Measurements from ENCODE around the gene CMYA5.
"Not testable (repeated sequence)": the region's sequence is repeated elsewhere in the genome, so short reads cannot be mapped to it uniquely, and the experiment has no call there.

Gene CMYA5

DNA sequence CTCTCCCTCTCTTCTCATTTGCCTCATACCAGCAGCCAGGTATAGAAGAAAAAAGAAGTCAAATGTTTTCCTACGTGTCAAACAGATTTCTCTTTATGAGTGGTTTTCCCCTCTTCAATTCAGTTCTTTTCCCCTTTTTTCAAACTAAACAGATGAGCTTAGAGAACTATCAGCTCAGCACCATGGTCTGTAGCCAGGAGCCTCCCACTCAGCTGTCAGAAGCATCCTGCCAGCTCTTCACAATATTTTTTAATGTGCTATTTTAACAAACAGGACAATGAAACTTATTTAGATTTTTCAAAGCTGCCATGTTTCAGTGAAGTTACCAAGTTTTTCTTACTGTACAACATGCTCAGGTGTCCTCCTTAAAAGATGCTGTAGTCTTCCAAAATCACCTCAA is 63.5 kb downstream of the CMYA5 start:
- no peak for DNase-seq

DNA sequence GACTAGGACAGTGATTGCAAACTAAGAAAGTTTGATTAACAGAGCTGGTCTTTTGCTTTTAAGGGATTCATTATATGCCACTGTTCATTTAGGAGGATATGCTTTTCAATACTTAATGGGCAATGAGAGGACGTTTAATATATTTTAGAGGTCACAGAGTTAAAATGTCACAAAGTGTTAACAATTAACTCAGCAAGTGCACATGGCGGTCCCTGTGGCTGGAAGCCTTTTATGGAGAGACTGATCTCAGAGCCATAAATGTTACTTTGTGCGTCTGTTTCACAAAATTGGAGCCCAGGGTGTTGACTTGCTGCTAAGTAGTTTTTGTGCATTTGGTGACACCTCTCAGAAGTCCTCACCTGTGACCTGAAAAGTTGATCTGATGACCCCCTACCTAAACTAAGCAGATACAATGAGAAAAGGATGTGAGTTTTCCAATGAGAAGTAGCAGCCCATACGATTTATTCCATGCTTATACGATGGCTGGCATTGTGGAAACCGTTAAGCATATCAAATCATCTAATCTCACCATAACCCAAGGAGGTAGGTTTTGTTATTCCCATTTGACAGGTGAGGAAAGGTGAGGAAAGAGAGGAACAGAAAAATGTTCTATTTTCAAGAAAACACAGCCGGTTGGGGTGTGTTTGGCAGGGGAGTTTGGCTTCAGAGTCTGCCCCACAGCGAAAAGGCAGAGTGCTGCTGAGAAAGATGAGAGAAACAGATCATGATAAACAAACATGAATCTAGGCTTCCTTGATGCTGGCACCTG is 64.4 kb downstream of the CMYA5 start:
- no peak for DNase-seq

DNA sequence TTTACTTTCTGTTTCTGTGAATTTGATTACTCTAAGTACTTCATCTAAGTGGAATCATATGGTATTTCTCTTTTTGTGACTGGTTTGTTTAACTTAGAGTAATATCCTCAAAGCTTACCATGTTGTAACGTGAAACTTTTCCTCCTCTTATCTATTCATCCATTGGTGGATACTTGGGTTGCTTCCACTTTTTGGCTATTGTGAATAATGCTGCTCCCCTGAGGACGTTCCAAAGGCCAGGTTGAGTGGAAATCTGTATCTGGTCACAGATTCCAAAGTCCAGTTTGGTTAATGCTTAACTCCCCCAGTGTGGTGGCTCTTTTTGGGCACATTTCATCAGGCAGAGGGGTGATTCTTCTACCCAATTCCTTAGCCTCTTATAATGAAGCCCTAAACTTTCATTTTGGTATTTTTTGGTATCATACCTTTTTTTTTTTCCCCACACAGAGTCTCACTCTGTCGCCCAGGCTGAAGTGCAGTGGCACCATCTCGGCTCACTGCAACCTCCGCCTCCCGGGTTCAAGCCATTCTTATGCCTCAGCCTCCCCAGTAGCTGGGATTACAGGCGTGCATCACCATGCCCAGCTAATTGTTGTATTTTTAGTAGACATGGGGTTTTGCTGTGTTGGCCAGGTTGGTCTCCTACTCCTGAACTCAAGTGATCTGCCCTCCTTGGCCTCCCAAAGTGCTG is 65.4 kb downstream of the CMYA5 start:
- no peak for DNase-seq

DNA sequence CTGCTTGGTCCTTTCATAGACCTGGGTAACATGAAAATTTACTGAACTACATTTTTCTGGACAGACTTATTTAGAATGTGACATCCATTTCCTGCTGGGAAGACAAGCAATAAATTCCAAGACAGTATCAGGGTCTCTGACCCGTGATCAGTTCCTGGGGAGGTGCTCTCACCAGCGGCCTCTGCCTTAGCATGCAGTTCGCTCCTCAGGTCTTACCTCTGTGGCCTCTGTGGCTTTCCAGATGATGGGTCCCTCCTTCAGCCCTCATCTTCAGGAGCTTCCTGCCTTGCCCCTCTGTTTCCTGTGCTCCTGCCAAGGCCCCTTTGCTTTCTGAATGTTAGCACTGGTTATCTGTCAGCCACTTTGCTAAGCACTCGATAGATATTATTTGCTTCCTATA is 66.4 kb downstream of the CMYA5 start:
- no peak for DNase-seq

DNA sequence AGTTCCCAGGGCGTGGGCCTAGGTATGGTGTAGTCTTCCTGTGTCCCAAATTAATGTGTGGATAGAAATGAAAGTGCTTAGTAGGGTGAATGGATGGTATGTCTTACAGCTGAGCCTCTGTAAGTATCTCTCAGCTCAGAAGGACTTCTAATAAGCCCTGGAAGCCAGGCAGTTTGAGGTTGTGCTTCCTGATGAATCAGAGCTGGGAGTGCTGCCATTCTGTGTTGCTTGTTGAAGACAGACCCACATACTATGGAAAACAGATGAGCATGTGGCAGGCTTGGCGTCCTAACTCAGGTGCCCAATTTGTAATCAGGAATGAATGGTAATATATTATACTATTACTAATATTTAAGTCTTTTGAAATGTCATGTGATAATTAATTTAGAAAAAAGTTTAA is 69.8 kb downstream of the CMYA5 start:
- DNase-seq, result no peak

DNA sequence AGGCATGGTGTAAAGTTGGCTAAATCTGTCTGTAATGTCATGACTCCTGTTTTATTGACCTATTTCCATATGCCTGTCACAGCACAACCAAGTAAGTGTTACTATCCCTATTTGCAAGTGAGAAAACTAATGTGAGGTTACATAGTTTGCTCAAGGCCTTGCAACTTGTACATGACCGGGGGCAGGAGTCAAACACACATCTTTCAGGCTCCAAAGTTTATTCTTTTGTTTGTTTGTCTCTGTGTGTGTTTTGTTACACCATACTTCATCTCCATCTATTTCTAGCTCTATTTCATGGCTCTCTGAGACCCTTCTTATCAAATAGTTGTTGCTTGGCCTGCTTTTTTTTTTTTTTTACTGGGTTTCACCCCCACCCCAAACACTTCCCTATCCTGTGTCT is 70.2 kb downstream of the CMYA5 start:
- DNase-seq, result no peak

DNA sequence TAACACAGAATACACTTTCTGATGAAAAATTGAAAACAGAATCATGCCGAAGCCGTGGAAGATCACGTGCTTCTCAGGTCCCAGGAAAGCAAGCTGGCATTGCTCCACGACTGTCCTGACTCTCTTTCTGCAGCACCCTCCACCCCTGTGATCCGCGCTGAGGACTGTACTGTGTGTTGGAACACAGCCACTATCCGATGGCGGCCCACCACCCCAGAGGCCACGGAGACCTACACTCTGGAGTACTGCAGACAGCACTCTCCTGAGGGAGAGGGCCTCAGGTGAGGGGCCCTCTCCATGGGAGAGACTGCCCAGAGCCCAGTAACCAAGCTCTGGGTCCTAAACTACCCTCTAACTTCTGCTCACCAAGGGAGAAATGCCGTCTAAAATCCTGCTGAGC is 73.3 kb downstream of the CMYA5 start:
- DNase-seq, result no peak

DNA sequence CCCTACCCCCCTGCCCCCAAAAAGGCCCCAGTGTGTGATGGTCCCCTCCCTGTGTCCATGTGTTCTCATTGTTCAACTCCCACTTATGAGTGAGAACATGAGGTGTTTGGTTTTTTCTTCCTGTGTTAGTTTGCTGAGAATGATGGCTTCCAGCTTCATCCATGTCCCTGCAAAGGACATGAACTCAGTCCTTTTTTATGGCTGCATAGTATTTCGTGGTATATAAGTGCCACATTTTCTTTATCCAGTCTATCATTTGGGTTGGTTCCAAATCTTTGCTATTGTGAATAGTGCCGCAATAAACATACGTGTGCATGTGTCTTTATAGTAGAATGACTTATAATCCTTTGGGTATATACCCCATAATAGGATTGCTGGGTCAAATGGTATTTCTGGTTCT is 74.5 kb downstream of the CMYA5 start:
- DNase-seq, result not testable (repeated sequence)

DNA sequence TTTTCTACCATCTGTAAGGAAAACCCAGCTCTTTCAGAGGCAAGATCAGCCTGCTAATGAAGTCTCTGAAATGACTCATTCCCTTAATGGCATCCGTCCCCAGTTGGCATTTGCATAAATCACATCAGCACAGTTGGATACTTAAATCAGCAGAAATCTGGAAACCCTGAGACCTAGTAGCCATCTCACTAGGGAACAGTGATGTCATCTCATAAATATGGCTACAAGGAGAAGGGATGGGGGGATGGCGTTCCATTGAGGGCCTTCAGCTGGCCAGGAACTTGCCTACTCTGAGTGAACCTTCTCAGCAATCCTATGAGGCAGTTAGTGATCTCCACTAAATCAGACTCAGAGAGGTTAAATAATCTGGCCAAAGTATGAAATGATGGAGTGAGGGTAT is 81.8 kb downstream of the CMYA5 start:
- DNase-seq, result no peak

DNA sequence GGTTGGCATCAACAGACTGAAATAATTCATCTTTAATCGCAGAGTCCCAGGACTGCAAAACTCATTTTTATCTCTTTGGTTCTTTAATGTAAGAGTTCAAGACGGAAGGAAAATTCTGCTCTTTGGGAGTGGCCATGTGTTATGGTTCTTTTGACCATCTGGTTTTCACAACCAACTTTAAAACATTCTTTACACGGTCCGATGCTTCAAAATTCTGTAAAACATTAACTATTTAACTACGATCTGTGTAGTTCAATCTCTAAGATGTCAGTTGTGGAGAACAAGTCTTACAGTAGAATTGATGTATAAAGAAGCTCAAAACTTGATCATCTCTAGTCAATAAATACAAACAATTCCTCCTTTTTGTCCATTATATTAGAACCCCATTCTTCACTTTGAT is 83.0 kb downstream of the CMYA5 start:
- DNase-seq, result no peak

DNA sequence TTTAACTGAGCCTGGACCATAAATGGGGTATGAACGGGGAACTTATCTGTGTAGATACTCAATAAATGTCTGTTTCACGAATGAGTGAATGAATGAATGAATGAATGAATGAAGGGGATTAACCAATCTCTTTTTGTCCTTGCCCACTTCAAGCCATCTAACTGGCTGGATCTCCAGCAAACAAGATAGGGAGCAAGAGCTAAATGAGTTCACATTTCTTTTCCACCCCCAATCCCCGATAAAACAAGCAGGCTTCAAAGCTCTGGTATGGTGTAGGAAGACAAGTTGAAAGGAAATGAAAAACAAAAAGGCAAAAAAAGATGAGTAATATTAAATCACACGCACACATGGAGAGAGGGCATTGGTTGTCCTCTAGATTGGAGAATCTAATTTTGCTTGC is 84.0 kb downstream of the CMYA5 start:
- no peak for DNase-seq

DNA sequence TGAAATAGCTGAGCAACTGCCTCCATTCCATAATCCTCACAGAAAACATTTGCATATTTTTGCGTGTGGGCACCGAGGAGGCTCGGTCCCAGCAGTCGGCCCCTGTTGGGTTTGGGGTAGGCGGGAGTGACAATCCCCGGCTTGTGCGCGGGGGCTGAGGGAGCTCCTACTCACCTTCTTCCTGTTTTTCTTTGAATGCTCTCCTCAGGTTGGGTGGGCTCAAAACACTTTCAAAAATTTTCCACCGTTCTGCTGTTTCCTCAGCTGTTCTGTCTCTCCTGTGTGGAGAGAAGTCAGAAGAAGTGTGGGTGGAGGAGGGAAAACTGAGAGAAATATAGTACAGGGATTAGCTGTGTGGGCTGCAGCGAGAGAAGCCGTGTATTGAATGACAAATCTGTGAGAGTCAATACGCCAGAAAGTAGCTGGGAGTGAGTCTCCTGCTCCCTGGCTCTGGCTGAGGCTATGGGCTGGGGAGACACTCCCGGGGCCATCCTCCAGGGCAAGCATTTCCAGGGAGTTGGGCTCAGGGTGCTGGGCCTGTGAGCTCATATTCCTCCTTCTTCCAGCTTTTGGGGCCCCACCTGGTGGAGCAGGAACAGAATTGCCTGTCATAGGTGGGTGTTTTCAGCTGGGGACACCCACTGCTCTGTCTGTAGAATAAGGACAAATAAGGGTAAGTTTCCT is 84.7 kb downstream of the CMYA5 start:
- DNase-seq, result no peak

DNA sequence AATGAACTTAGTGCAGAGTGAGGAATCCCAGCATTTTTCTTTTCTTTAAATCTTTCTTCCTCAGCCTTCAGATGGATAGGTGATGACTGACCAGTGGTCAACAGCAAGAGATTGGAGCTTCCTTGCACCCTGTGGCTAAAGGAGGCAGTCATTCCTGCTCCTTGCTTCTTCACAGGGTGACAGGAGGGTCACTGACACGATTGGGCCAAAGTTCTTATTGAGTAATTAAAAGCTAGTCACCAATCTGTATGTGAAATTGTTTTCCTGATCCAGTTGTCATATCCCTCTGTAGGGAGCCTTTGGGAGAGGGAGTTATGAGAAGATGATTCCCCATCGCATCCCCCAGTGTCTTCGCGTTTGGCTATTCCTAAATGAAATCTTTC is 85.2 kb downstream of the CMYA5 start:
- DNase-seq, result no peak

DNA sequence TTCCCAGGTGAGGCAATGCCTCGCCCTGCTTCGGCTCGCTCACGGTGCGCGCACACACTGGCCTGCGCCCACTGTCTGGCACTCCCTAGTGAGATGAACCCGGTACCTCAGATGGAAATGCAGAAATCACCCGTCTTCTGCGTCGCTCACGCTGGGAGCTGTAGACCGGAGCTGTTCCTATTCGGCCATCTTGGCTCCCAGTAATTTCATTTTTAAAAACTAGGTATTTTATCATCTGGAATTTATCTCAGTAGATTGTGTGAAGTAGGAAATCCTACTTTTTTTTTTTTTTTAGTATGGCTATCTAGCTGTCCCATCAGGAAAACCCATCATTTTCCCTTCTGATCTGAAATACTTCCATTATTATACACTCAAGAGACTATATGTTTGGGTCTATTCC is 95.1 kb downstream of the CMYA5 start:
- DNase-seq, result not testable (repeated sequence)

DNA sequence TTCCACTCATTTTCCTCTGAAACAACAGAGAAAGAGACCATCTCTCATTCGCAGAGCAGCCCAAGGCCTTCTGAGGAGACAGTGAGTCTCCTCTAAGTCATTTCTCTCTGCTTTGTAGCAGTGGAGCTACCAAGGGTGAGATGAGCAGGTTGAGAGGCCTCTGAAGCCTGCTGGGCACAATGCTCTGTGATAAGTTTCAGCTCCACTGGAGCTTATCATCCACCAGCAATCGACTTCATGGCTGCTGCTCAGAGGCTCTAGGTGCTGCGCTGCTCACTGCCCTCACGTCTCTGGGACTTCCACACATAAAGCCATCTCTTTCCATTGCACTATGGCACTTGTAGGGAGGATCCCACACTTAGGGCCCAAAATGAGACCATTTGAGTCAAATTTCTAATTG is 96.3 kb downstream of the CMYA5 start:
- no peak for DNase-seq

DNA sequence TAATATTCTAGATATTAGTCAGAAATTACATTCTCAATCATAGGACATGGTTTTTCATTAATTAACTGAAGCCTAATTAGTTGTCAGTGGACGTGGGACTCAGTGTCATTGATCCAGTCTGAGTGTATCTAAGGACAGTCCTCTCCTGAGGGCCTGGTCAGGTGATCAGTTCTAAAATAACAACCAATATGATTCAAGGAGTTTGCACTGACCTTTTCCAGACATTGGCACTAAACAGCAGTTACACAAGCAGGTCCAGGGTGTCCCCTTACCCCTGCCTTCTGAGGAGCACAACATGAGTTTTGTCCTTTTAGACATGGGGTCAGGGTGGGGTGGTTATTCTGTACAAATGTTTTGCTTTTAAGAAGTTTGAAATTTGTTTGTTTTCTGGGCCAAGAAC is 97.8 kb downstream of the CMYA5 start:
- DNase-seq, result no peak

DNA sequence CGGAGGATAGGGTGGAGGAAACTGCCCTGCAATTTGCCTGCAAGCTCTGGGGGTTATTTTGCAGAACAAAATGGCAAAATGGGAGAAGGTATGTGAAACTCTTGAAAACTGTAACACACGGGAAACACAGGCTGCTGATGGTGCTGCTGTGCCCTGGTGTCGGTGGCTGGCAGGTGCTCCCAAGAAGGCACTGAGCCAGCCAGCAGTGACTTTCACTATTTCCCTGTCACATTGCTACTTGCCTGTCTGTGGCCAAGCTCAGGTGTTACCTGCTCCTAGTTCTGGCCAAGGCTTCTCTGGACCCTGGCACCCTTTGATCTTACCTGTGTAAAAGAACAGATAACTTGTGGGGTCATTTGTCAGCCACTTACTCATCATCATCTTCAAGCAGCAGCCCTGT is 102.2 kb downstream of the CMYA5 start:
- DNase-seq, result no peak

DNA sequence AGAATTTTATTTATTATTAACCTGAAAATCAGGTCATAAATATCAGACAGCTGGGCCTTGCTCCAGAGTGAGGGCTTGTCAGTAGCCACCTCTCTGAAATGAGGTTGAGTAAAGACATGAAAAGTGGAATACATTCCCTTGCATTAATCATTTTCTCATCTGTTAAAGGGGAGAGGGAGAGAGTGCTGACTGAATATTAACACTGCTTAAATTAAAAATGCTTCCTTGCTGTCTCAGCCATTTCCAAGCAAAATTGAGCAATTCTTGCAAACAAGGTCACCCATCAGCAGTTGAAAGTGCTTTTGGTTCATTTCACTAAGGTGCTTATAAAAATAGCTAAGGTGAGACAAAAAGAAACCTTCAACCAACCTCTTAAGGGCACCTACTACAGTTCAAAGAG is 102.8 kb downstream of the CMYA5 start:
- DNase-seq, result no peak

DNA sequence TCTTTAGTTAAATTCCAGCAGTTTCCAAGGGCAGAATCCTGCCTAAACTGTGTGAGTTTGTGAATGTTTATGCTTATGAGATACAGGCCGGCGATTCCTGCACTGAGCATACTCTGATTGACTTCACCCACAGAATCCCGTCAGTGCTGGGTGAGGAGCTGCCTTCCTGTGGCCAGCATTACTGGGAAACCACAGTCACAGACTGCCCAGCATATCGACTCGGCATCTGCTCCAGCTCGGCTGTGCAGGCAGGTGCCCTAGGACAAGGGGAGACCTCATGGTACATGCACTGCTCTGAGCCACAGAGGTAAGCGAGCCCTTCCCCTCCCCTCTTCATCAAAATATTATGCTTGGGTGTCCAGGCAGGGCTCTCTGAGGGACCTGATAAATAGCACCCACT is 103.7 kb downstream of the CMYA5 start:
- no peak for DNase-seq

DNA sequence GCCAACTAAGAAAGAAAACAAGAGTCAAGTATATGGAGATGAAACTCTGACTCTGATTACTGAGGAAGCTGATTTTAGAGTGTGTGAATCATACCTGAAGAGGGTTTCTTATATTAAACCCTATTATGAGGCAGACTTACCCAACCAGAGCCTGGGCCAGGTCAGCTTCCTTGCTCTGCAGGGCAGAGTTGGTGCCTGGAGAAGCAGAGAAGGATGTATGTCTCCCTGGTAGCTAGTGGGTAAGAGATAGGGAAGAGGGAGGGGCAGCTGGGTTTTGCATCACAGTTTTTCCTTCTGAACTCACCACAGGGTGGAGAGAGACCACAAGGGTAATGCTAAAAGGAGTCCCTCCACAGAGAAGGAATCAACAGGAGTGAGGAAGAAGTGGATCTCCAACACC is 104.1 kb downstream of the CMYA5 start:
- DNase-seq, result no peak

DNA sequence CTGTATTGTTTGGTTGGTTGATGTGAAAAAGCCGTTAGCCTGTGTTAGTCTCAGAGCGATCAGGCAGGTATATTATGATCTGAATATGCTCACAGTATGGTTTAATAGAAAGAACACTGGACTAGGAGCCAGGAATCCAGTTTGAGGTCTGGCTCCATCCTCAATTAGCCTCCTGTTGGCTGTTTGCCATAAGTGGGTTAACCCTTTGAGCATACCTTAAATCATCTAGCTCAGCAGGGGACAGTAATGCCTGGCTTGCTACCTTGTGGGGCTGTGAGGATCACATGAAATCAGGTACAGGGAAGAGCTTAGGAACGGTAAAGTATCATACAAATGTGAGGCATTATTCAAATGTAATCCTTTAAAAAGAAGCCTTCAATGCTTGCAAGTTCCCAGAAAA is 104.7 kb downstream of the CMYA5 start:
- no peak for DNase-seq

DNA sequence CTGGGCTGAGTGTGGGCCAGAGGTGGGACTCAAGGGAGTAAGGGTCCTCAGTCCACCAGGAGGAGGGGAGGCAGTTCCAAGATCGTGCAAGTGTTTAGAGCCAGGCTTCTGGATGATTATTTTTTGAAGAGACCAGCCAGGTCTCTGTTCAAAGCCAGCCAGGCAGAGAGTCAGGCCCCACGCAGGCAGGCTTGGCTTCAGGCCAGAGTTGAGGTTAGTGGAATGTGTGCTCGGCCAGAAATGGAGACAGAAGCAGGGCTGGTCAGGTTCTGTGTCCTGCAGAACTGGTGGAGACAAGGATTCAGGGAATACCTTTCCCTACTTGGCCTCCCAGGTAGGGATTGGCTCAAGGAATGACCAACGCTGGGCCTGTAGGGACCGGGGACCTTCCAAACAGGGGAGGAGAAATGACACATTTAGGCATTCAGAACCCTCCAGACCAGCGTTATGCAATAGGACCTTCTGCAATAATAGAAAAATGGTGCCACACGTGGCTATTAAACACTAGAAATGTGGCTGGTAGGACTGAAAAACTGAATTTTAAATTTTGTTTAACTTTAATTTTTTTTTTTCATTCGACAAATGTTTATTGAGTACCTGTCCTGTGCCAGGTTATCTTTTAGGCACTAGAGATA is 106.2 kb downstream of the CMYA5 start:
- DNase-seq, result no peak

DNA sequence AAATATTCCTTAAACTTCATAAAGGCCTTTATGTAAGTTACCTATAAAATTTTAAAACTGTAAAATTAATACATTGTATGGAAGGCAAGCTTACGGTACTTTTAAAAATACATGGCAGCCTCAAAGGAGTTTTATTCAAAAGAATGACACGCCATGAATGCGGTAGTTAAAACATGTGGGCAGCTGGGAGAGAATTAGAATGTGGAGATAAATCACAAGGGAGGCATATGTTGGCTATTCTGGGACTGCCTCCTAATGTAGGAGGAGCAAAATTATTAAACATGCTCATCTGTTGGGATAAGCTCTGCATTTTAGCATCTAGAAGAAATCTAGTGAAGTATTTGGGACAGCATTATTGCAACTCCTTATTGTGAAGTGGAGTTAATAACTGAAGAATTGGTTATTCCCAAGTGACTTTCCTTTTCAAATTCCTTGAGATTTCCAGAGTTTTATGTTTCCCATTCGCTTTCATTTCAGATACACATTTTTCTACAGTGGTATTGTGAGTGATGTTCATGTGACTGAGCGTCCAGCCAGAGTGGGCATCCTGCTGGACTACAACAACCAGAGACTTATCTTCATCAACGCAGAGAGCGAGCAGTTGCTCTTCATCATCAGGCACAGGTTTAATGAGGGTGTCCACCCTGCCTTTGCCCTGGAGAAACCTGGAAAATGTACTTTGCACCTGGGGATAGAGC is 109.4 kb downstream of the CMYA5 start:
- no peak for DNase-seq

Data from cortex of kidney (tissue), 1 donor.